ENCODE data around the gene SPATS2. TPM values are rescaled to one million over a fixed set of nuclear protein-coding genes. Genes with fewer than 3 reads are reported as not detected.

SPATS2 gene
- total RNA-seq, 6 experiments from 2014 or later: 33.4 to 64.4 (median 50.9) TPM

DNA sequence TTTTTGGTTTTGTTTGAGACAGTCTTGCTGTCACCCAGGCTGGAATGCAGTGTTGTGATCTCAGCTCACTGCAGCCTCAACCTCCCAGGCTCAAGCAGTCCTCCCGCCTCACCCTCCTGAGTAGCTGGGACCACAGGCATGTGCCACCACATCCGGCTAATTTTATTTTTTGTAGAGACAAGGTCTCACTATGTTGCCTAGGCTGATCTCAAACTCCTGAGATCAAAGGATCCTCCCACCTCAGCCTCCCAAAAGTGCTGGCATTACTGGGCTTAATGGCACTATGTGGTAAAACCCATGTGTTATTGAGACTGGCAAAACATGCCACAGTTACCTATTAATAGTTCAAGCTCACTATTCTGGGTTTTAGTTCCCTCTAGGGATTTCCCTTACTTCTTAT lies 120.3 kb downstream of the SPATS2 start:
- peak overlapping the region; percentile 65; the same call in 1 of the 2 replicates for H3K27ac Mint-ChIP-seq
- peaks cover 68% of the 10 kb centered on the region for H3K4me1 Mint-ChIP-seq (ENCODE audit: low read depth)
- TF ChIP-seq, protein P1, sequence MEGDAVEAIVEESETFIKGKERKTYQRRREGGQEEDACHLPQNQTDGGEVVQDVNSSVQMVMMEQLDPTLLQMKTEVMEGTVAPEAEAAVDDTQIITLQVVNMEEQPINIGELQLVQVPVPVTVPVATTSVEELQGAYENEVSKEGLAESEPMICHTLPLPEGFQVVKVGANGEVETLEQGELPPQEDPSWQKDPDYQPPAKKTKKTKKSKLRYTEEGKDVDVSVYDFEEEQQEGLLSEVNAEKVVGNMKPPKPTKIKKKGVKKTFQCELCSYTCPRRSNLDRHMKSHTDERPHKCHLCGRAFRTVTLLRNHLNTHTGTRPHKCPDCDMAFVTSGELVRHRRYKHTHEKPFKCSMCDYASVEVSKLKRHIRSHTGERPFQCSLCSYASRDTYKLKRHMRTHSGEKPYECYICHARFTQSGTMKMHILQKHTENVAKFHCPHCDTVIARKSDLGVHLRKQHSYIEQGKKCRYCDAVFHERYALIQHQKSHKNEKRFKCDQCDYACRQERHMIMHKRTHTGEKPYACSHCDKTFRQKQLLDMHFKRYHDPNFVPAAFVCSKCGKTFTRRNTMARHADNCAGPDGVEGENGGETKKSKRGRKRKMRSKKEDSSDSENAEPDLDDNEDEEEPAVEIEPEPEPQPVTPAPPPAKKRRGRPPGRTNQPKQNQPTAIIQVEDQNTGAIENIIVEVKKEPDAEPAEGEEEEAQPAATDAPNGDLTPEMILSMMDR (IDR thresholded peaks at IDR 0.05): no peak
- H3K4me3 Mint-ChIP-seq: no peak overlapping the region
- no peak for DNase-seq
- H3K27me3 Mint-ChIP-seq (ENCODE audit: insufficient read depth): no peaks in the 10 kb centered on the region; the same call in 1 of the 2 replicates
- no peaks in the 10 kb centered on the region for H3K9me3 Mint-ChIP-seq
- peaks cover 9% of the 10 kb centered on the region for H3K36me3 Mint-ChIP-seq (ENCODE audit: low read depth)

- peaks cover 9% of the 10 kb centered on the region for H3K36me3 Mint-ChIP-seq (ENCODE audit: low read depth)
- no peaks in the 10 kb centered on the region for H3K9me3 Mint-ChIP-seq
- H3K27ac Mint-ChIP-seq: peak overlapping the region; percentile 82
- TF ChIP-seq, protein P1 (IDR thresholded peaks at IDR 0.05): no peak
- H3K27me3 Mint-ChIP-seq (ENCODE audit: insufficient read depth): no peaks in the 10 kb centered on the region; the same call in 1 of the 2 replicates
- peaks cover 53% of the 10 kb centered on the region for H3K4me1 Mint-ChIP-seq (ENCODE audit: low read depth)
- DNase-seq: no peak
- H3K4me3 Mint-ChIP-seq: peak overlapping the region; percentile 36; the same call in 1 of the 2 replicates
Measured at GRCh38 chr12:49489154-49489553, 121.9 kb downstream of the SPATS2 start.

- Mint-ChIP-seq H3K27ac (peak overlapping the region; percentile 82), H3K4me3 (peak overlapping the region; percentile 36), H3K36me3 (ENCODE audit: low read depth) (peaks cover 10% of the 10 kb centered on the region), H3K27me3 (ENCODE audit: insufficient read depth) (no peaks in the 10 kb centered on the region; the same call in 1 of the 2 replicates), H3K4me1 (ENCODE audit: low read depth) (peaks cover 49% of the 10 kb centered on the region), H3K9me3 (no peaks in the 10 kb centered on the region)
- TF ChIP-seq, protein P1 (IDR thresholded peaks at IDR 0.05): peak; percentile 64
- peak; percentile 90 for DNase-seq
Measured at GRCh38 chr12:49489720-49490119, 122.5 kb downstream of the SPATS2 start.

DNA sequence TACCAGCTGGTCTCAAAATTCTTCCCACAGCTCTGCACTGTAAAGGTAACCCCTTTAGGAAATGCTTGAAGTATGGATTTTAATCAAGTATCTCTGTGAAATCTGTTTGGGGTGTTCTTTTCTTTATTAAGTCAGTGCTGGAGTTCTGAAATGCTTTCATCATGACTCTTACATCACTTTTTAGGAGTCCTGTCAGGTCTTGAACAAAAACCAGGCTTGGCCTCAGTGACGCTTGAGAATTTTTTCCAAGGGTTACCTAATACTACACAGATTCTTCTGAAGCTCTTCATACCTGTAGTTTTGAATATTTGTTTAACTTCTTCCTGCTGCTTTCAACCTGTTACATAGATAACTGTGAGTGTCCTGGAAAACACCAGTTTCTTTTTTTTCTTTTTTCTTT lies 124.6 kb downstream of the SPATS2 start:
- Mint-ChIP-seq H3K36me3 (ENCODE audit: low read depth) (peaks cover 29% of the 10 kb centered on the region), H3K4me3 (no peak overlapping the region), H3K4me1 (ENCODE audit: low read depth) (peaks cover 49% of the 10 kb centered on the region), H3K27ac (peak overlapping the region; percentile 14; the same call in 1 of the 2 replicates), H3K27me3 (ENCODE audit: insufficient read depth) (no peaks in the 10 kb centered on the region; the same call in 1 of the 2 replicates), H3K9me3 (no peaks in the 10 kb centered on the region)
- TF ChIP-seq, protein P1 (IDR thresholded peaks at IDR 0.05): no peak
- DNase-seq: no peak

GRCh38 chr12:49493900-49494299 lies 126.6 kb downstream of the SPATS2 start:
- DNase-seq: no peak
- Mint-ChIP-seq H3K4me3 (no peak overlapping the region), H3K27ac (no peak overlapping the region), H3K9me3 (no peaks in the 10 kb centered on the region), H3K4me1 (ENCODE audit: low read depth) (peaks cover 38% of the 10 kb centered on the region), H3K36me3 (ENCODE audit: low read depth) (peaks cover 32% of the 10 kb centered on the region), H3K27me3 (ENCODE audit: insufficient read depth) (no peaks in the 10 kb centered on the region; the same call in 1 of the 2 replicates)
- TF ChIP-seq, protein P1 (IDR thresholded peaks at IDR 0.05): no peak
